Kidney (tissue), 14 donors: Measurements from ENCODE around the gene OSBP. TPM values are rescaled to one million over a fixed set of nuclear protein-coding genes. Genes with fewer than 3 reads are reported as not detected.

Source experiments
- DNase-seq, 5 donors: peaks; one replicate each; pipeline ENCODE4 v3.0.0-alpha.2; 2013 to 2020
- FAIRE-seq: peaks from 2 replicates; lab custom pipeline; 2012; peaks lifted over from hg19 to GRCh38; lab: Jason Lieb, UNC
- H3K27ac ChIP-seq, 2 donors: one replicate each; pipeline ENCODE4 v1.7.0; 2013; ENCODE audit warnings: low read depth in 2 of 2, low read length in 2 of 2, inconsistent platforms in 1 of 2
- H3K27me3 ChIP-seq: one replicate; pipeline ENCODE4 v1.7.1; 2013; ENCODE audit warnings: low read length, inconsistent platforms; ENCODE audit not compliant: control insufficient read depth, insufficient read depth
- H3K36me3 ChIP-seq, 3 donors: one replicate each; pipeline versions ENCODE4 v1.7.0 to v1.7.1; 2013; ENCODE audit warnings: low read length in 3 of 3, control low read depth in 1 of 3, inconsistent platforms in 1 of 3; ENCODE audit not compliant: insufficient read depth in 3 of 3, control insufficient read depth in 2 of 3
- H3K4me1 ChIP-seq, 3 donors: one replicate each; pipeline versions ENCODE4 v1.7.0 to v1.7.1; 2013; ENCODE audit warnings: low read length in 3 of 3, inconsistent platforms in 1 of 3, low read depth in 1 of 3; ENCODE audit not compliant: control insufficient read depth in 2 of 3, insufficient read depth in 2 of 3
- H3K4me3 ChIP-seq, 3 donors: one replicate each; pipeline versions ENCODE4 v1.7.0 to v1.8.1; 2013; ENCODE audit warnings: low read length in 3 of 3, control low read depth in 1 of 3, inconsistent platforms in 1 of 3
- H3K9ac ChIP-seq, 3 donors: one replicate each; pipeline versions ENCODE4 v1.7.0 to v1.7.1; 2013; ENCODE audit warnings: low read length in 3 of 3, control low read depth in 1 of 3, inconsistent platforms in 1 of 3
- H3K9me3 ChIP-seq, 3 donors: one replicate each; pipeline versions ENCODE4 v1.7.0 to v1.7.1; 2013; ENCODE audit warnings: low read length in 3 of 3, control low read depth in 1 of 3, inconsistent platforms in 1 of 3; ENCODE audit not compliant: control insufficient read depth in 2 of 3, insufficient read depth in 1 of 3
- intact Hi-C: fragments of 100-400 bp; cut with DNase I; formaldehyde crosslinking; loops from one replicate; pipeline ENCODE4 v1.11.1; 2022
- polyA plus RNA-seq: library from polyadenylated mRNA; stranded (reverse); fragments of 350-450 nt; fragmentation: Illumina TruSeq; extraction: RNeasy Lipid Tissue Mini Kit (QIAGEN cat#74804); gene quantifications from one replicate; pipeline ENCODE4 v1.2.3, GENCODE V29; 2014; ENCODE audit warnings: low read depth, low replicate concordance; ENCODE audit not compliant: insufficient read depth
- total RNA-seq: library from RNA; stranded (reverse); fragmentation: NEBNext Ultra II Directional; extraction: Animal tissue kit (Norgen Biotek cat#: 25700); gene quantifications from one replicate; pipeline ENCODE4 v1.2.1, GENCODE V29; 2021
- TF ChIP-seq, protein P1 (sequence below): IDR thresholded peaks from 3 replicates; pipeline ENCODE4 v1.5.1; 2012; ENCODE audit warnings: mild to moderate bottlenecking, moderate library complexity, borderline replicate concordance; ENCODE audit not compliant: insufficient read depth; ENCODE audit errors: extremely low read depth
- donor health status: control.
- donor health status: control.
- donor health status: control.
- donor health status: control.
- donor health status: control.
- donor health status: DM: yes; HTN: yes; CAD: no.
- donor health status: Normal renal cell carcinoma (clear cell type).

OSBP gene
- total and polyA plus RNA-seq, 2 donors from 2014 or later, result 25.9 to 53.8 TPM

DNA sequence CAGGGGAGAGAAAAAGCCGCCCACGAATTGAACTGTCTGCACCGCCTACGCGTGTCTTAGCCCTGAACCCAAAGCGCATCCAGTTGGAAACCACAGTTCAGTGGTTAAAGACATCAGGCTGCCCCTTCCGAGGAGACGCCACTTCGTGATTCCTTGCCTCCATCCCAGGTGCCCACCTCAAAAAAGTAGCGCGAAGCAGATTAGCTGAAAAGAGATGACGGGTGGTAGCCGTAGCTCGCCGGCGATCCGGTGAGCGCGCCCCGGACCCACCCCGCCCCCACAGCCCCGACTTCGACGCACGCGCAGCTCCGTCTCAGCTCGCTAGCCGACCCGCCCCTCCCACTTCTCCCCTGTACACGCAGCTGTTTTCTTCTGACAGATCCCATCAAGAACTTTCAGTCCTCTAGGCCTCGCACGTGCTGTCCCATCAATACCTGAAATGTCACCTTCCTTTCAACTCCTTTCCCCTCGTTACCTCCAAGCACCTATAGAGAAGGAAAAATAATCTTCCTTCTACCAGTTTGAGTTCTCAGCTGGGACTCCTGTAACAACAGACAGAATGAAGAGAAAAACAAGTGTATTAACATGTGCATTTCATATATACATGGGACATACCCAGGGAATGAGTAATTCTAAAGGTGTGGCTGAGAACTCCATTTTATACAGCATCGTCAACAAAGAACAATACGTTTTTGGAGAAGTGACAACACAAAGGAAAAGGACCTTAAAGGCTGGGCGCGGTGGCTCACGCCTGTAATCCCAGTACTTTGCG is 54.7 kb downstream of the OSBP start:
- no peak for FAIRE-seq
- H3K36me3 ChIP-seq, result no peaks in the 10 kb centered on the region
- intact Hi-C loops, result no loop called here

GRCh38 chr11:59560290-59560701 is 55.3 kb downstream of the OSBP start:
- TF ChIP-seq, protein P1, sequence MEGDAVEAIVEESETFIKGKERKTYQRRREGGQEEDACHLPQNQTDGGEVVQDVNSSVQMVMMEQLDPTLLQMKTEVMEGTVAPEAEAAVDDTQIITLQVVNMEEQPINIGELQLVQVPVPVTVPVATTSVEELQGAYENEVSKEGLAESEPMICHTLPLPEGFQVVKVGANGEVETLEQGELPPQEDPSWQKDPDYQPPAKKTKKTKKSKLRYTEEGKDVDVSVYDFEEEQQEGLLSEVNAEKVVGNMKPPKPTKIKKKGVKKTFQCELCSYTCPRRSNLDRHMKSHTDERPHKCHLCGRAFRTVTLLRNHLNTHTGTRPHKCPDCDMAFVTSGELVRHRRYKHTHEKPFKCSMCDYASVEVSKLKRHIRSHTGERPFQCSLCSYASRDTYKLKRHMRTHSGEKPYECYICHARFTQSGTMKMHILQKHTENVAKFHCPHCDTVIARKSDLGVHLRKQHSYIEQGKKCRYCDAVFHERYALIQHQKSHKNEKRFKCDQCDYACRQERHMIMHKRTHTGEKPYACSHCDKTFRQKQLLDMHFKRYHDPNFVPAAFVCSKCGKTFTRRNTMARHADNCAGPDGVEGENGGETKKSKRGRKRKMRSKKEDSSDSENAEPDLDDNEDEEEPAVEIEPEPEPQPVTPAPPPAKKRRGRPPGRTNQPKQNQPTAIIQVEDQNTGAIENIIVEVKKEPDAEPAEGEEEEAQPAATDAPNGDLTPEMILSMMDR, result no peak
- FAIRE-seq, result no peak
- peak overlapping the region; percentile 74 to 79 for H3K27ac ChIP-seq

More for the DNA sequence above, 54.7 kb downstream of the OSBP start:
- Histone ChIP-seq H3K27me3 (no peaks in the 10 kb centered on the region), H3K27ac (peak overlapping the region; percentile 75 to 82), H3K9ac (peak overlapping the region; percentile 75 to 94 (median 88)), H3K4me1 (peaks cover 0 to 3% (median 0%) of the 10 kb centered on the region in 3 donors), H3K4me3 (peak overlapping the region; percentile 91 to 98 (median 95)), H3K9me3 (no peaks in the 10 kb centered on the region)
- DNase-seq, result peak; percentile 87 to 93 (median 93)
- TF ChIP-seq, protein P1, result no peak

GRCh38 chr11:59559886-59560285 is 55.7 kb downstream of the OSBP start:
- H3K27me3 ChIP-seq, result no peaks in the 10 kb centered on the region
- TF ChIP-seq, protein P1, result no peak
- FAIRE-seq, result no peak
- H3K9me3 ChIP-seq, result no peaks in the 10 kb centered on the region
- DNase-seq, result peak in 1 of 5 donors; percentile 52
- H3K4me1 ChIP-seq, result peaks cover 0 to 3% (median 0%) of the 10 kb centered on the region in 3 donors
- H3K9ac ChIP-seq, result peak overlapping the region in 1 of 3 donors; percentile 88
- no peak overlapping the region for H3K27ac ChIP-seq
- H3K36me3 ChIP-seq, result no peaks in the 10 kb centered on the region
- intact Hi-C loops, result no loop called here
- peak overlapping the region in 1 of 3 donors; percentile 95 for H3K4me3 ChIP-seq

More at GRCh38 chr11:59560290-59560701, 55.3 kb downstream of the OSBP start:
- Histone ChIP-seq H3K9ac (peak overlapping the region; percentile 75 to 94 (median 88)), H3K27me3 (no peaks in the 10 kb centered on the region), H3K4me3 (peak overlapping the region; percentile 91 to 98 (median 95)), H3K36me3 (no peaks in the 10 kb centered on the region), H3K9me3 (no peaks in the 10 kb centered on the region), H3K4me1 (peaks cover 0 to 3% (median 0%) of the 10 kb centered on the region in 3 donors)
- DNase-seq, result peak in 4 of 5 donors; percentile 83 to 90 (median 90)
- intact Hi-C loops, result no loop called here
